Limb (tissue), 2 donors: ENCODE data around the gene PEX5L.

Experiments used
- DNase-seq, 2 donors: peaks; one replicate each; pipeline ENCODE4 v3.0.0-alpha.2; 2016; ENCODE audit errors: extremely low spot score in 2 of 2

The PEX5L gene

DNA sequence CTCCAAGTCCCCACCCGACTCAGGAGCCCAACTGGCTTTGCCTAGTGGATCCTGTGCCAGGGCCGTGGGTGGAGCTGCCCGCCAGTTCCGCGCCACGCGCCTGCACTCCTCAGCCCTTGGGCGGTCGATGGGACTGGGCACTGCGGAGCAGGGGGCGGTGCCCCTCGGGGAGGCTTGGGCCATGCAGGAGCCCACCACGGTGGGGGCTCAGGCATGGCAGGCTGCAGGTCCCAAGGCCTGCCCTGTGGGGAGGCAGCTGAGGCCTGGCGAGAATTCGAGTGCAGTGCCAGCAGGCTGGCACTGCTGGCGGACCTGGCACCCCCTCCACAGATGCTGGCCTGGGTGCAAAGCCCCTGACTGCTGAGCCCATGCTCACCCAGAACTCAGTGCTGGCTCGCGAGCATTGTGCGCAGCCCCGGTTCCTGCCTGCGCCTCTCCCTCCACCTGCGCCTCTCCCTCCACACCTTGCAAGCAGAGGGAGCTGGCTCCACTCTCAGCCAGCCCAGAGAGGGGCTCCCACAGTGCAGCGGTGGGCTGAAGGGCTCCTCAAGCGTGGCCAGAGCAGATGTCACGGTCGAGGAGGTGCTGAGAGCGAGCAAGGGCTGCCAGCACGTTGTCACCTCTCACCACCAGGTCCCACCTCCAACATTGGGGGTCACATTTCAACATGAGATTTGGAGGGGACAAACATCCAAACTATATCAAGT is 261.2 kb downstream of the PEX5L start:
- no peak for DNase-seq

DNA sequence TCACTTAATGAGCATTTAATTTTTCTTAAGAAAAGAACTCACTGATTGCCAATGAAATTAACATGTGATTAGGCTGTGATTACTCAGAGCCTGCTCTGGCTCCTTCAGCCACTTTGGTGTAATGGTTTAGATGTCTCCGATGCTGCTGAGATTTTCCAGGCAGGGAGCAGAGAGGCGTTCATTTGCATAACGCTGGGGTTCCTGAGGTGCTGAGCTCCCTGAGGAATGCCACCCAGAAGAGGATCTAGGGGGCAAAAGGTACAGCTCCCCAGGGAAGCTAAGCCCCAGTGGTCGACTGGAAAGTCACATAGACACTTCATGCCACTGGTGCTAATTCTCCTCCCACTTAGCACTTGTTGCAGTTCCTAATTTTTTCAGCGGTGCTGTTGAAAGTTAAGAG is 264.4 kb downstream of the PEX5L start:
- no peak for DNase-seq

DNA sequence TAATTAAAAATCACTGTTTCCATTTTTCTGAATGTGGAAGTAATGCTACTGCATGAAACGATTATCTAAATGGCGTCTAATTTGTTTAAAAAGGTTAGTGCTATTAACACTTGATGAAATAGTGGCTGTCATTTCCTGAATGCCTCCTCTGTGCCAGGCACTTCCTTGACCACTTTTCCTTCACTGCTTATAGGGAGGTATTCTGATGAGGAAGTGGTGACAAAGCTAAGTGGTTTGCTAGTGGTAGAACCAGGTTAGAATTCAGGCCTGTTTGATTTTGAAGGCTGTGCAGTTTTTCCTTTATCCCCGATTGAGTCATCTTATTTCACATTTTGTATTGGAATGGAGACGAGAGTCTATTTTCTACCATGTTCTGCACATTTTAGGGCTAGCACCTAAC is 264.9 kb downstream of the PEX5L start:
- DNase-seq = no peak

DNA sequence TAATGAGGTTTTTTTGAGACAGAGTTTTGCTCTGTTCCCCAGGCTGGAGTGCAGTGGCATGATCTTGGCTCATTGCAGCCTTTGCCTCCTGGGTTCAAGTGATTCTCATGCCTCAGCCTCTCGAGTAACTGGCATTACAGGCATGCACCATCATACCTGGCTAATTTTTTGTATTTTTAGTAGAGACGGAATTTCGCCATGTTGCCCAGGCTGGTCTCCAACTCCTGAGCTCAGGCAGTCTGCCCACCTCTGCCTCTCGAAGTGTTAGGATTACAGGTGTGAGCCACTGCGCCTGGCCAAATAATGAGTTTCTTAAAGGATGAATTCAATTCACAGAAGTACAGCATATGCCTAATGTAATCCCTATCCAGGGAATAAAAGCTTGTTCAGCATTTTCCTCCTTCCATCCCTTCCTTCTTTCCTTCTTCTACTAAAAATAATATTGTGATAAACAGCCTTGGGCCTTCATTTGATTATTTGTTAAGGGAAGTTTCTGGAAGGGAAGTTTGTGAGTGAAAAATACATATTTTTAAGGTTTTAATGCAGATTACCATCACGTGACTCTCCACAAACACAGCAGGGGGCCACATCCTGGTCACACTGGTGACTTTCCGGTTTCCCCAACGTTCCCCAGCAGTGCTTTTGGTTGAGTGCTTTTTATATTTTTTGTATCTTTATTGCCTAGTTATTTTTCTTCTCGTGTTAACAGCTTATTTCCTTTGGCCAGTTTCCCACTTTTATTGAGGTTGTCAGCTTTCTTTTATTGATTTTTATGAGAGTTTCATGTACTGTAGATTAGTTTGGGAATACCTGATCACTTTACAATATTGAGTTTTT is 267.1 kb downstream of the PEX5L start:
- DNase-seq = no peak

DNA sequence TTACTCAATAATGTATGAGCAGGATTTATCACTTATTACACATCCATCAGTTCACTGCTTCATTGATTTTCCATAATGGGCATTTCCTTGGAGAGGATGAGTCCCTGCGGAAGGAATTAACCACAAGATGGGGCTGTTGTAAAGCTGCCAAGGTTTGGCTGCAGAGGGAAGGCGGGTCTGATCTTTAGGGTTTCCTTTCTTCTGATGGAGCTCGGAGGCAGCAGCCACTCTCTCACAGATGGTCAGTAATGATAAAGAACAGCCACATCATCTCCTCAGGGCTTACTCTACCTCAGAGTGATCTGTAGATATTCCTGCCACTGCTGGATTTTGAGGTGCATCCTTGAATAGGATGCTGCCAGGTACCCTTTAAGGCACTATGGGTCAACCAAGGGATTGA is 268.7 kb downstream of the PEX5L start:
- peak in 1 of 2 donors; percentile 40 for DNase-seq

DNA sequence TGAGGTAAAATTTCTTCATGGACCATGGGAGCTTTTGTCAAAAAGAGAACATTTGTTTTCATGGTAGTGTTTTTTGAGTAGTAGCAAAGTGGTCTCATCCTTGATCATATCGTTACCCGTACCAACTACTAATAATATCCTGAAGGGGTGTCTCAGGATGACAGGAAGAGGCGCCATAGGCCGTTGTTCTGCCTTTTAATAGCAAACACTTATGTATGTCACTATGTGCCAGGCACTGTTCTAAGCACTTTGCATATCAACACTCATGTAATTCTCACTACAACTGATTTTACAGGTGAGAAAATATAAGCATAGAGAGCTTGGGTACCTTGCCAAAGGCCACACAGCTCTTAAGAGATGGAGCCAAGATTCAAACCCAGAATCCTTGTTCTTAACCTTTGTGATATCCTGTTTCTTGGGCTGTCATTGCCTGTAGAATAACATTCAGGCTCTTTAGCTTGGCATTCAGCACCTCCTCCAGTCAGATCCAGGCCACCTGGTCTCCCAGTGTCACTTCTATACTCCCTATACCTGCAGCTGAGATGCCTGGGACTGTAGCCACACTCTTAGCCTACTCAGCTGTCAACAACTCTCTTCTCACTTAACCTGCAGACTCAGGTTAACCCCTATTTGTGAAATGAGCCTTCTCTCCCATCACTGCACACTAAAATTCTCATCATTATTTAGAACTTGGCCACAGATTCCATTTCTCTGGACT is 270.2 kb downstream of the PEX5L start:
- no peak for DNase-seq

DNA sequence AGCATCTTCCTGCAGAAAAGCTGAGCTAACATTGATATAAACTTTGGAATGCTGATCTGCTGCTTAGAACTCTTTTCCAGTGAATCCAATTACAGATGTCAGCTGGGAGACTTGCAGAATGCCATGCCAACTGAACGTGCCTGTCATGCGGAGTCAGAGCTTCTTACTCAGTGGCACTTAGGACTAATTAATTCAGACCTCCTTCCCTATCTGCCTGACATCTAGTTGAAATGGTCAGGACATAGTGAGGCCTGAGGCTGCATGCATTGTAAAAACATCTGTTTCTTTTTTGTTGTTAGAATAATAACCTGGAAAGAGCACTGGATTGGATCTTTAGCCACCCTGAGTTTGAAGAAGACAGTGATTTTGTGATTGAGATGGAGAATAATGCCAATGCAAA is 271.3 kb downstream of the PEX5L start:
- DNase-seq = no peak

DNA sequence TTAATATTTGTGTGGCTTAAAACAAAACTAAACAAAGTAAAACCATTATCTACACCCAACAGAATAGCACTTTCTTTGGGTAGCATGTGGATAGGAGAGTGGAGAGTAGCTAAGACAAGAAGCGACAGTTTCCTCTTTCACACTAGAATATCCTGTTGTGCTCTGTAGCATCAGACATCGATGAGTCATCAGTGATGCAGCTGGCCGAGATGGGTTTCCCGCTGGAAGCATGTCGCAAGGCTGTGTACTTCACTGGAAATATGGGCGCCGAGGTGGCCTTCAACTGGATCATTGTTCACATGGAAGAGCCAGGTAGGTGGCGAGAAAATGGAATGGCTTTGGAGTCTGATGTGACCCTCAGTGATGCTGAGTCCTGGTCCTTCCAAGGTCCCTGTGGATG is 275.8 kb downstream of the PEX5L start:
- DNase-seq = no peak

DNA sequence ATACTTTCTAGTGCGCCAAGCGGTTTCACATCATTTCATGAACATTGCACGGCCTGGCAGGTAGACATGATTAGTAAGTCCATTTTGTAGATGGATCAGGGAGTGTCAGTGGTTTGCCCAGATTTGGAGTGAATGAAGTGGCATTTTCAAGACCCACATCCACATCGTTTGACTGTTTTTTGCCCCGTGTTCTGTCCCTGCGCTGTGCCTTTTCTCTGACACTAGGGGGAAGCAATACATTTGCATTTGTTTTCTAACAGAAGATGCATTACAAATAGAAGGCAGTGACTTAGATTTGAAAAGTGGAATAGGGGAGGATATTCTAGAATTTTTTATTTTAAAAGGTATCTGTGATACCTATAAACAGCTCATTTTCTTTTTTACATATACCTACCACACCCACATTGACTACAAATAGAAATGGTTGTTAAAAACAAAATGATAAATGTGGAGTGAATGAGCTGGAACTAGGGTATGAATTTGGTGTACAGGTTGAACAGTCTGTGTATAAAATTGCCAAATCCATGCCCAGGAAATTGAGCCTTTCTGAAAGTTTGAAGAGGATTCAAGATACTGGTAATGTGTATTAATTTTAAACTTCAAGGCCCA is 285.9 kb downstream of the PEX5L start:
- DNase-seq = peak in 1 of 2 donors; percentile 40

DNA sequence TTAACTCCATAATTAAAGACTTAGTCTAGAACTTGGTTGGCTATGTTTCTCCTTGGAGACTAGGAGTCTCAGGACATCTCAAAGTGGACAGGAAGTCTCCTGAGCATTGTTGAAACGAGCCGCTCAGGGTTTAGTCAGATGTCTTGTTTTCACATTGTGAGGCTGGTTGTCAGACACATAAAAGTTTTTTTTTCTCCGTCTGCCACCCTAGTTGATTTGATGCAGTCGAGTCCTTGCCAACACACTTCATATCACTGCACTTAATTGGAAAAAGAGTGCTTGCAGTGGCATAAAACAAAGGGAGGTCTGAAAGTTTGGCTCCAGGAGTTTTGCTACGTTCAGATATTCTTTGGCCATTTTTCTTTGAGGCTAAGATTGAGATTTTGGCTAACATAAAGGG is 291.0 kb downstream of the PEX5L start:
- DNase-seq = no peak

DNA sequence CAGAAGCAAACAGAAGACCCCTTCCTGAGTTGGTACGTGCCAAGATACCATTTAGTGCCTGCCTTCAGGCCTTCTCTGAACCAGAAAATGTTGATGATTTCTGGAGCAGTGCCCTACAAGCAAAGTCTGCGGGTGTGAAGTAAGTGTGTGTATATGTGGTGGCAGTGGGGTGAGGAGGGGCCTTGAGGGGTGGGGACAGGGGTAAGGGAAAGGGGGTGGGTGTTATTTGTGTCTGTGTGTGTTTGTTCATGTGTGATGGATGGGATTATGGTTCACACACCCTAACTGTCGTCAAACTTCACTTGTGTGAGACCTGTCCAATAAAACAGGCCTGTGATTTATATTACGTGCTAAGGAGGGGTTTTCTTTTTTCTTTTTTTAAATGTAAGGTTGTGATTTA is 291.7 kb downstream of the PEX5L start:
- no peak for DNase-seq
